ENCODE results near the gene UGT1A9. TPM values are rescaled to one million over a fixed set of nuclear protein-coding genes. Genes with fewer than 3 reads are reported as not detected.
"Not testable (repeated sequence)": the region's sequence is repeated elsewhere in the genome, so short reads cannot be mapped to it uniquely, and the experiment has no call there.

UGT1A9 gene
- total RNA-seq, 1 donor from 2014 or later: not detected

DNA sequence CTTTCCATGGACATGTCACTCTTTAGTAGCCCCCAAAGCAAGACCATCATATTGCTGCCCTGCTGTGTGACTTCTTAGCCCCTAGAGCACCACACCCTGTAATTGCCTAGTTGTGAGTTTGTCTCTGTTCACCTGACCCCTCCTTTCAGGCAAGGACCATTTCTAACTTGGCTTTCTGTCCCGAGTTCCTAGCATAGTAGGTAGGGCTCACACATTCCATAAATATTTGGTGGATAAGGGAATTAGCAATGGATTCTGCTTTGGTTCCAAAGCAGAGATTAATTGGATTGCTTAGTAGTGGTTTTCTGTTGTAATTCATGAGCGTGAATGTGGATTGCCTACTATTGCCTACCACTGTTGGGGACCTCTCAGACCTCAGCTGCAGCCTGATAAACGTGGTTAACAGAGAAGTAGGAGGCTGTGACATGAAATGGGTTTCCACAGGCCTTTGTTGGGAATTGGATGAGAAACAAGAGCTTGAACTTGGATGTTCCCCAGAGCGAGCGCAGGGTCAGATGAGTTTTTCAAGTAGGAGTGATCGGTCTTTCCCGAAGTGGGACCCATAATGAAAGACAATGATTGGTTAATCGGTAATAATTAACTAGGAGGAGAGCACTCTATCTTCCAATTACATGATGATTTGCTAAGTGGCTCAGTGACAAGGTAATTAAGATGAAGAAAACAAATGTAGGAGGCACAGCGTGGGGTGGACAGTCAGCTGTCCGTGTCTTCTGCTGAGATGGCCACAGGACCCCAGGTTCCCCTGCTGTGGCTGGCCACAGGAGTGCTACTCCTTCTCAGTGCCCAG is 75.0 kb downstream of the UGT1A9 start:
- Mint-ChIP-seq H3K36me3 (ENCODE audit: unreplicated experiment) (peaks cover 14% of the 10 kb centered on the region), H3K4me1 (ENCODE audit: low read depth, unreplicated experiment) (no peaks in the 10 kb centered on the region), H3K27me3 (ENCODE audit: unreplicated experiment) (peaks cover 4% of the 10 kb centered on the region), H3K4me3 (ENCODE audit: unreplicated experiment) (no peak overlapping the region), H3K27ac (ENCODE audit: unreplicated experiment) (no peak overlapping the region), H3K9me3 (ENCODE audit: unreplicated experiment) (peaks cover 7% of the 10 kb centered on the region)
- TF ChIP-seq, protein P1, sequence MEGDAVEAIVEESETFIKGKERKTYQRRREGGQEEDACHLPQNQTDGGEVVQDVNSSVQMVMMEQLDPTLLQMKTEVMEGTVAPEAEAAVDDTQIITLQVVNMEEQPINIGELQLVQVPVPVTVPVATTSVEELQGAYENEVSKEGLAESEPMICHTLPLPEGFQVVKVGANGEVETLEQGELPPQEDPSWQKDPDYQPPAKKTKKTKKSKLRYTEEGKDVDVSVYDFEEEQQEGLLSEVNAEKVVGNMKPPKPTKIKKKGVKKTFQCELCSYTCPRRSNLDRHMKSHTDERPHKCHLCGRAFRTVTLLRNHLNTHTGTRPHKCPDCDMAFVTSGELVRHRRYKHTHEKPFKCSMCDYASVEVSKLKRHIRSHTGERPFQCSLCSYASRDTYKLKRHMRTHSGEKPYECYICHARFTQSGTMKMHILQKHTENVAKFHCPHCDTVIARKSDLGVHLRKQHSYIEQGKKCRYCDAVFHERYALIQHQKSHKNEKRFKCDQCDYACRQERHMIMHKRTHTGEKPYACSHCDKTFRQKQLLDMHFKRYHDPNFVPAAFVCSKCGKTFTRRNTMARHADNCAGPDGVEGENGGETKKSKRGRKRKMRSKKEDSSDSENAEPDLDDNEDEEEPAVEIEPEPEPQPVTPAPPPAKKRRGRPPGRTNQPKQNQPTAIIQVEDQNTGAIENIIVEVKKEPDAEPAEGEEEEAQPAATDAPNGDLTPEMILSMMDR (IDR thresholded peaks at IDR 0.05; ENCODE audit: partially characterized antibody, unreplicated experiment): no peak
- no peak for DNase-seq

DNA sequence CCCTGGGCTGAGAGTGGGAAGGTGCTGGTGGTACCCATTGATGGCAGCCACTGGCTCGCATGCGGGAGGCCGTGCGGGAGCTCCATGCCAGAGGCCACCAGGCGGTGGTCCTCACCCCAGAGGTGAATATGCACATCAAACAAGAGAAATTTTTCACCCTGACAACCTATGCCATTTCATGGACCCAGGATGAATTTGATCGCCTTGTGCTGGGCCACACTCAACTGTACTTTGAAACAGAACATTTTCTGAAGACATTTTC is 75.5 kb downstream of the UGT1A9 start:
- Mint-ChIP-seq H3K36me3 (ENCODE audit: unreplicated experiment) (peaks cover 15% of the 10 kb centered on the region), H3K27ac (ENCODE audit: unreplicated experiment) (no peak overlapping the region), H3K4me1 (ENCODE audit: low read depth, unreplicated experiment) (no peaks in the 10 kb centered on the region), H3K27me3 (ENCODE audit: unreplicated experiment) (peaks cover 4% of the 10 kb centered on the region), H3K9me3 (ENCODE audit: unreplicated experiment) (peaks cover 7% of the 10 kb centered on the region), H3K4me3 (ENCODE audit: unreplicated experiment) (no peak overlapping the region)
- TF ChIP-seq, protein P1 (IDR thresholded peaks at IDR 0.05; ENCODE audit: partially characterized antibody, unreplicated experiment): no peak
- DNase-seq: no peak

- not testable (repeated sequence) for DNase-seq; H3K4me3 Mint-ChIP-seq (ENCODE audit: unreplicated experiment); H3K27ac Mint-ChIP-seq (ENCODE audit: unreplicated experiment); H3K9me3 Mint-ChIP-seq (ENCODE audit: unreplicated experiment); H3K4me1 Mint-ChIP-seq (ENCODE audit: low read depth, unreplicated experiment); H3K27me3 Mint-ChIP-seq (ENCODE audit: unreplicated experiment)
- peaks cover 15% of the 10 kb centered on the region for H3K36me3 Mint-ChIP-seq (ENCODE audit: unreplicated experiment)
Observed at GRCh38 chr2:233750689-233751088, 79.0 kb downstream of the UGT1A9 start.

GRCh38 chr2:233751212-233752009 is 79.7 kb downstream of the UGT1A9 start:
- peaks cover 15% of the 10 kb centered on the region for H3K36me3 Mint-ChIP-seq (ENCODE audit: unreplicated experiment)
- H3K4me1 Mint-ChIP-seq (ENCODE audit: low read depth, unreplicated experiment); H3K27ac Mint-ChIP-seq (ENCODE audit: unreplicated experiment); H3K9me3 Mint-ChIP-seq (ENCODE audit: unreplicated experiment); H3K27me3 Mint-ChIP-seq (ENCODE audit: unreplicated experiment); H3K4me3 Mint-ChIP-seq (ENCODE audit: unreplicated experiment); DNase-seq: not testable (repeated sequence)

- H3K4me1 Mint-ChIP-seq (ENCODE audit: low read depth, unreplicated experiment): no peaks in the 10 kb centered on the region
- TF ChIP-seq, protein P1 (IDR thresholded peaks at IDR 0.05; ENCODE audit: partially characterized antibody, unreplicated experiment): no peak
Observed at GRCh38 chr2:233754872-233755611, 83.3 kb downstream of the UGT1A9 start.

More at GRCh38 chr2:233754872-233755611, 83.3 kb downstream of the UGT1A9 start:
- Mint-ChIP-seq H3K36me3 (ENCODE audit: unreplicated experiment) (peaks cover 8% of the 10 kb centered on the region), H3K27ac (ENCODE audit: unreplicated experiment) (no peak overlapping the region), H3K27me3 (ENCODE audit: unreplicated experiment) (peaks cover 2% of the 10 kb centered on the region), H3K9me3 (ENCODE audit: unreplicated experiment) (peaks cover 2% of the 10 kb centered on the region), H3K4me3 (ENCODE audit: unreplicated experiment) (no peak overlapping the region)
- DNase-seq: no peak

Measured in glutamatergic neuron (in vitro differentiated cells).